Gastrocnemius medialis (tissue), 4 donors: ENCODE results near the gene INPP4B.

ENCODE experiments used
- CTCF ChIP-seq, 5 experiments: fragments of 450-650 bp in 3 of 5; fragments of 200-600 bp in 2 of 5; sonication (generic) in 2 of 5; IDR thresholded peaks in 4 of 5; conservative IDR thresholded peaks in 1 of 5; 1 replicate in 4 of 5; 2 replicates in 1 of 5; pipeline ENCODE4 v1.5.1; 2016 to 2019; ENCODE audit warnings: antibody characterized with exemption in 5 of 5, mild to moderate bottlenecking in 3 of 5, moderate library complexity in 3 of 5
- POLR2A ChIP-seq, 2 donors: fragments of 450-650 bp; IDR thresholded peaks; one replicate each; pipeline ENCODE4 v1.6.1; 2017; ENCODE audit warnings: antibody characterized with exemption in 2 of 2, mild to moderate bottlenecking in 2 of 2, moderate library complexity in 2 of 2

GRCh38 chr4:142129473-142129872, 716.6 kb downstream of the INPP4B start:
- TF ChIP-seq CTCF (IDR thresholded peaks at IDR 0.05 in 4 of 5, conservative IDR thresholded peaks at IDR 0.05 in 1 of 5) (no peak), POLR2A (IDR thresholded peaks at IDR 0.05) (no peak)
